Activated CD8-positive, alpha-beta memory T cell treated with anti-CD3 and anti-CD28 coated beads, Interleukin-2, amount 50 U/mL, for 48 hours (primary cell): ENCODE data around the gene C2orf80.
"Not testable (repeated sequence)": the region's sequence is repeated elsewhere in the genome, so short reads cannot be mapped to it uniquely, and the experiment has no call there.

Experiments
- DNase-seq: peaks from one replicate; pipeline ENCODE4 v3.0.0-alpha.2; 2020

Gene C2orf80

GRCh38 chr2:208130712-208131110 is 59.1 kb downstream of the C2orf80 start:
- DNase-seq: no peak

GRCh38 chr2:208129744-208130711 is 59.8 kb downstream of the C2orf80 start, which contains the start of gene CRYGC:
Gene CRYGC (minus strand): TSS chr2:208129828. CDS start chr2:208129792, 36 bp downstream.
- DNase-seq: no peak

GRCh38 chr2:208128136-208128535 is 61.7 kb downstream of the C2orf80 start:
- DNase-seq: no peak

- no peak for DNase-seq
These were observed 62.7 kb downstream of the C2orf80 start for GRCh38 chr2:208127090-208127489.

GRCh38 chr2:208125251-208125650 is 64.6 kb downstream of the C2orf80 start:
- DNase-seq: no peak

- DNase-seq: not testable (repeated sequence)
These were observed 65.7 kb downstream of the C2orf80 start, which contains the start of gene CRYGD for GRCh38 chr2:208124013-208124715. Gene CRYGD (minus strand): TSS chr2:208124524. CDS start chr2:208124473, 51 bp downstream.

GRCh38 chr2:208122248-208122647 is 67.6 kb downstream of the C2orf80 start:
- DNase-seq: no peak

GRCh38 chr2:208118918-208119317 is 70.9 kb downstream of the C2orf80 start:
- DNase-seq: no peak

GRCh38 chr2:208117390-208117789 is 72.4 kb downstream of the C2orf80 start:
- DNase-seq: not testable (repeated sequence)
